ENCODE results near the gene MRS2.

DNA sequence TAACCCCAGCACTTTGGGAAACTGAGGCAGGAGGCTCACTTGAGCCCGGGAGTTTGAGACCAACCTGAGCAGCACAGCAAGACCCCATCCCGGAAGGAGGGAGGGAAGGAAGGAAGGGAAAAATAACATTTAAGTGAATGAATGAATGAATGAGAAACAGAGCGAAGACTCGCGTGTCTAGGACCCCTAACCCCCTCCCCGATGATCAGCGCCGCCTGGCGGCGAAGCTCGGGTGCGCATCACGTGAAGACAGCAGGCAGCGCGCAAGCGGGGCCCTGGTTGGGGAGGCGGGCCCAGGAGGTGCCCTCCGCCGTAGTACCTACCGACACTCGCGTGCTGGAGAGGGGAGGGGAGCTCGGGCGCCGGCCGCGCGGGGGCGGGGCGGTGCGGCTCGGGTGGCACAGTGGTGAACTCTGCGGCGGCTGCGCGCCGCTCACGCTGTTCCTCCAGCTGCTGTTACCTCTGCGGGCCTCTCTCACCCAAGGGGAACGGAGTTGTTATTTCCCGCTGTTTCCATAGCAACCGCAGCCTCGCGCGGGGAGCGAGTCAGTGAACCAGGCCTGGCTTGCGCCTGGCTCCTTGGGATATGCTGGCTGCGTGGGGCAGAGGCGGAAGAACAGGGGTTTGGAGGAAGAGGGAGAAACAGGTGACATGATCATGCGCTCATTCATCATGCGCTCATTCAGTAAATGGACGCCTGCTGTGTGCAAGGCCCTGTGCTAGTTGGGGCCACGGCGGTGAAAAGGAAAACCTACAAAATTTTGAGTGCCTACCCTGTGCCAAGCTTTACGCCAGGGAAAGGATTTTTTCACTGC lies 42.9 kb upstream of the MRS2 start:
- TF ChIP-seq, protein P1, sequence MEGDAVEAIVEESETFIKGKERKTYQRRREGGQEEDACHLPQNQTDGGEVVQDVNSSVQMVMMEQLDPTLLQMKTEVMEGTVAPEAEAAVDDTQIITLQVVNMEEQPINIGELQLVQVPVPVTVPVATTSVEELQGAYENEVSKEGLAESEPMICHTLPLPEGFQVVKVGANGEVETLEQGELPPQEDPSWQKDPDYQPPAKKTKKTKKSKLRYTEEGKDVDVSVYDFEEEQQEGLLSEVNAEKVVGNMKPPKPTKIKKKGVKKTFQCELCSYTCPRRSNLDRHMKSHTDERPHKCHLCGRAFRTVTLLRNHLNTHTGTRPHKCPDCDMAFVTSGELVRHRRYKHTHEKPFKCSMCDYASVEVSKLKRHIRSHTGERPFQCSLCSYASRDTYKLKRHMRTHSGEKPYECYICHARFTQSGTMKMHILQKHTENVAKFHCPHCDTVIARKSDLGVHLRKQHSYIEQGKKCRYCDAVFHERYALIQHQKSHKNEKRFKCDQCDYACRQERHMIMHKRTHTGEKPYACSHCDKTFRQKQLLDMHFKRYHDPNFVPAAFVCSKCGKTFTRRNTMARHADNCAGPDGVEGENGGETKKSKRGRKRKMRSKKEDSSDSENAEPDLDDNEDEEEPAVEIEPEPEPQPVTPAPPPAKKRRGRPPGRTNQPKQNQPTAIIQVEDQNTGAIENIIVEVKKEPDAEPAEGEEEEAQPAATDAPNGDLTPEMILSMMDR (IDR thresholded peaks at IDR 0.05), result peak; percentile 95
- TF ChIP-seq, protein P2, sequence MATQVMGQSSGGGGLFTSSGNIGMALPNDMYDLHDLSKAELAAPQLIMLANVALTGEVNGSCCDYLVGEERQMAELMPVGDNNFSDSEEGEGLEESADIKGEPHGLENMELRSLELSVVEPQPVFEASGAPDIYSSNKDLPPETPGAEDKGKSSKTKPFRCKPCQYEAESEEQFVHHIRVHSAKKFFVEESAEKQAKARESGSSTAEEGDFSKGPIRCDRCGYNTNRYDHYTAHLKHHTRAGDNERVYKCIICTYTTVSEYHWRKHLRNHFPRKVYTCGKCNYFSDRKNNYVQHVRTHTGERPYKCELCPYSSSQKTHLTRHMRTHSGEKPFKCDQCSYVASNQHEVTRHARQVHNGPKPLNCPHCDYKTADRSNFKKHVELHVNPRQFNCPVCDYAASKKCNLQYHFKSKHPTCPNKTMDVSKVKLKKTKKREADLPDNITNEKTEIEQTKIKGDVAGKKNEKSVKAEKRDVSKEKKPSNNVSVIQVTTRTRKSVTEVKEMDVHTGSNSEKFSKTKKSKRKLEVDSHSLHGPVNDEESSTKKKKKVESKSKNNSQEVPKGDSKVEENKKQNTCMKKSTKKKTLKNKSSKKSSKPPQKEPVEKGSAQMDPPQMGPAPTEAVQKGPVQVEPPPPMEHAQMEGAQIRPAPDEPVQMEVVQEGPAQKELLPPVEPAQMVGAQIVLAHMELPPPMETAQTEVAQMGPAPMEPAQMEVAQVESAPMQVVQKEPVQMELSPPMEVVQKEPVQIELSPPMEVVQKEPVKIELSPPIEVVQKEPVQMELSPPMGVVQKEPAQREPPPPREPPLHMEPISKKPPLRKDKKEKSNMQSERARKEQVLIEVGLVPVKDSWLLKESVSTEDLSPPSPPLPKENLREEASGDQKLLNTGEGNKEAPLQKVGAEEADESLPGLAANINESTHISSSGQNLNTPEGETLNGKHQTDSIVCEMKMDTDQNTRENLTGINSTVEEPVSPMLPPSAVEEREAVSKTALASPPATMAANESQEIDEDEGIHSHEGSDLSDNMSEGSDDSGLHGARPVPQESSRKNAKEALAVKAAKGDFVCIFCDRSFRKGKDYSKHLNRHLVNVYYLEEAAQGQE (IDR thresholded peaks at IDR 0.05; ENCODE audit: insufficient read depth in 1 of 2, low read depth in 2 of 2, low read length in 1 of 2), result no peak
- no peak for TF ChIP-seq POLR2AphosphoS5 (IDR thresholded peaks at IDR 0.05; ENCODE audit: low read depth, low read length)
